HG02943 (cell line): ENCODE measurements around the gene TRPM4.
"Not testable (repeated sequence)": the region's sequence is repeated elsewhere in the genome, so short reads cannot be mapped to it uniquely, and the experiment has no call there.

Experiments used
- ATAC-seq: cut with Tn5 transposase; IDR thresholded peaks from one replicate; pipeline ENCODE4 v1.9.1; 2021; ENCODE audit warnings: mild to moderate bottlenecking, low read depth, moderate library complexity; ENCODE audit not compliant: unreplicated experiment

The TRPM4 gene

GRCh38 chr19:49150106-49150943 lies 7.3 kb upstream of the TRPM4 start:
- ATAC-seq: no peak

GRCh38 chr19:49150944-49151243 lies 6.7 kb upstream of the TRPM4 start:
- no peak for ATAC-seq

GRCh38 chr19:49151267-49152118 lies 6.1 kb upstream of the TRPM4 start:
- ATAC-seq: no peak

GRCh38 chr19:49152119-49152550 lies 5.5 kb upstream of the TRPM4 start:
- ATAC-seq: no peak

GRCh38 chr19:49153167-49153809 lies 4.3 kb upstream of the TRPM4 start:
- no peak for ATAC-seq

GRCh38 chr19:49154279-49154678 lies 3.3 kb upstream of the TRPM4 start:
- no peak for ATAC-seq

- ATAC-seq: no peak
Measured at GRCh38 chr19:49155005-49155819, 2.4 kb upstream of the TRPM4 start, which contains the start of gene HRC. Gene HRC, minus strand, starts transcription at chr19:49155396. Its CDS starts 159 bp downstream, at chr19:49155237.

- no peak for ATAC-seq
Measured at GRCh38 chr19:49155820-49156346, 1.7 kb upstream of the TRPM4 start.

GRCh38 chr19:49160450-49161189 lies 3.0 kb downstream of the TRPM4 start:
- ATAC-seq: no peak

GRCh38 chr19:49161987-49162386 lies 4.4 kb downstream of the TRPM4 start:
- ATAC-seq: no peak

GRCh38 chr19:49165111-49165750 lies 7.6 kb downstream of the TRPM4 start:
- no peak for ATAC-seq

GRCh38 chr19:49165865-49166301 lies 8.3 kb downstream of the TRPM4 start:
- ATAC-seq: no peak

- no peak for ATAC-seq
Measured at GRCh38 chr19:49167857-49168409, 10.3 kb downstream of the TRPM4 start.

GRCh38 chr19:49168421-49168820 lies 10.8 kb downstream of the TRPM4 start:
- no peak for ATAC-seq

- ATAC-seq: no peak
Measured at GRCh38 chr19:49173198-49173597, 15.6 kb downstream of the TRPM4 start.

- ATAC-seq: no peak
Measured at GRCh38 chr19:49180659-49181058, 23.1 kb downstream of the TRPM4 start.

GRCh38 chr19:49182010-49182847 lies 24.6 kb downstream of the TRPM4 start:
- ATAC-seq: not testable (repeated sequence)
